Ishikawa (cell line): ENCODE results near the gene THADA.

Source experiments
- CEBPB ChIP-seq: IDR thresholded peaks from 2 replicates; pipeline ENCODE4 v1.6.1; 2012
- CREB1 ChIP-seq: IDR thresholded peaks from 2 replicates; pipeline ENCODE4 v1.6.1; 2012; ENCODE audit warnings: low read depth
- EGR1 ChIP-seq: IDR thresholded peaks from 2 replicates; pipeline ENCODE4 v1.6.1; 2012
- EP300 ChIP-seq: IDR thresholded peaks from 2 replicates; pipeline ENCODE4 v1.6.1; 2012; ENCODE audit warnings: borderline replicate concordance
- MAX ChIP-seq: IDR thresholded peaks from 2 replicates; pipeline ENCODE4 v1.6.1; 2012
- RAD21 ChIP-seq: IDR thresholded peaks from 2 replicates; pipeline ENCODE4 v1.6.1; 2012; ENCODE audit warnings: low read depth
- REST ChIP-seq: IDR thresholded peaks from 2 replicates; pipeline ENCODE4 v1.6.1; 2012; ENCODE audit warnings: low read depth, mild to moderate bottlenecking
- TAF1 ChIP-seq: IDR thresholded peaks from 2 replicates; pipeline ENCODE4 v1.6.1; 2012; ENCODE audit warnings: low read depth, mild to moderate bottlenecking
- TCF12 ChIP-seq: IDR thresholded peaks from 2 replicates; pipeline ENCODE4 v1.6.1; 2012; ENCODE audit warnings: low read depth
- TEAD4 ChIP-seq: IDR thresholded peaks from 2 replicates; pipeline ENCODE4 v1.6.1; 2012
- USF1 ChIP-seq: IDR thresholded peaks from 2 replicates; pipeline ENCODE4 v1.6.1; 2012
- YY1 ChIP-seq: IDR thresholded peaks from 2 replicates; pipeline ENCODE4 v1.6.1; 2012; ENCODE audit warnings: low read depth

GRCh38 chr2:43518718-43519117 is 77.1 kb downstream of the THADA start:
- no peak for TF ChIP-seq EP300
- TF ChIP-seq RAD21: no peak
- no peak for TF ChIP-seq CREB1
- TF ChIP-seq MAX: no peak
- TF ChIP-seq EGR1: no peak
- TF ChIP-seq REST: no peak
- no peak for TF ChIP-seq TAF1
- TF ChIP-seq CEBPB: no peak
- no peak for TF ChIP-seq TCF12
- no peak for TF ChIP-seq YY1
- TF ChIP-seq USF1: no peak
- no peak for TF ChIP-seq TEAD4
